ENCODE data around the gene GNG13.

DNA sequence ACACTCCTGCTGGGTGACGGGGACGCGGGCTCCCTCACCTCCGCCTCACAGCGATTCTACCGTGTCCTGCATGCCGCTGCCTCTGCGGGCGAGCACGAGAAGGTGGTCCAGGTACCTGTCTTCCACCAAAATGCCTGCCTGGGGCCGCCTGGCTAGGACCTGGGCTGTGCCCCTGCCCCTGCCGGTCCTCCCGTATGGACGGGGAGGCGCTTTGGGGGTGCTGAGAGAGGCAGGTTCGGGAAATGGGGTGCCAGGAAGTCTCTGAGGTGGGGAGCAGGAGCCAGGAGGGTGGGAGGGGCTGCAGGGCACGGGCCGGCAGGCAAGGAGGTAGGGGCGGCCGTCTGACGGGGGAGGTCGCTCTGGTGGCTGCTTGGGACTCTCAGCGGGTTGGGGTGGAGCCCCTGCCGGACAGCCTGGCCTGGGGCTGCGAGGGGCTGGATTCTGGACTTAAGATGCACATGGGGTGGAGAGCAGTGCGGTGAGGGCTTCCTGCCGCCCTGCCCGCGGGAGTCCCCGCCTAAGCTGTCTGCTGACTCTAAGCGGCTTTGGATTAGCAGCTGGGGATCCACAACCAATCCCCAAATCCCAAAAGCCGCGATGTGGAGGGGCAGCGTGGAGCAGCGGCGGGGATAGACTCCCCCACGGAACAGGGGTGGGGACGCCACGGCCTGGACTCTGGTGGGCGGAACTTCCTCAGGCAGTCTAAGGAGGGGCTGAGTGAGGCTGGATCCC is 6.3 kb downstream of the GNG13 start:
- TF ChIP-seq, protein P1, sequence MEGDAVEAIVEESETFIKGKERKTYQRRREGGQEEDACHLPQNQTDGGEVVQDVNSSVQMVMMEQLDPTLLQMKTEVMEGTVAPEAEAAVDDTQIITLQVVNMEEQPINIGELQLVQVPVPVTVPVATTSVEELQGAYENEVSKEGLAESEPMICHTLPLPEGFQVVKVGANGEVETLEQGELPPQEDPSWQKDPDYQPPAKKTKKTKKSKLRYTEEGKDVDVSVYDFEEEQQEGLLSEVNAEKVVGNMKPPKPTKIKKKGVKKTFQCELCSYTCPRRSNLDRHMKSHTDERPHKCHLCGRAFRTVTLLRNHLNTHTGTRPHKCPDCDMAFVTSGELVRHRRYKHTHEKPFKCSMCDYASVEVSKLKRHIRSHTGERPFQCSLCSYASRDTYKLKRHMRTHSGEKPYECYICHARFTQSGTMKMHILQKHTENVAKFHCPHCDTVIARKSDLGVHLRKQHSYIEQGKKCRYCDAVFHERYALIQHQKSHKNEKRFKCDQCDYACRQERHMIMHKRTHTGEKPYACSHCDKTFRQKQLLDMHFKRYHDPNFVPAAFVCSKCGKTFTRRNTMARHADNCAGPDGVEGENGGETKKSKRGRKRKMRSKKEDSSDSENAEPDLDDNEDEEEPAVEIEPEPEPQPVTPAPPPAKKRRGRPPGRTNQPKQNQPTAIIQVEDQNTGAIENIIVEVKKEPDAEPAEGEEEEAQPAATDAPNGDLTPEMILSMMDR (conservative IDR thresholded peaks at IDR 0.05; ENCODE audit: low read depth in 2 of 2): no peak
- TF ChIP-seq CREB1 (CRISPR knock-in tag; IDR thresholded peaks at IDR 0.05; ENCODE audit: low read depth) (no peak), EZH2 (IDR thresholded peaks at IDR 0.05; ENCODE audit: low read depth, unreplicated experiment) (no peak), JUNB (IDR thresholded peaks at IDR 0.05; ENCODE audit: unreplicated experiment) (no peak), EZH2phosphoT487 (IDR thresholded peaks at IDR 0.05; ENCODE audit: unreplicated experiment) (no peak), POLR2AphosphoS5 (IDR thresholded peaks at IDR 0.05; ENCODE audit: low read depth) (no peak), STAT1 (IDR thresholded peaks at IDR 0.05; ENCODE audit: unreplicated experiment) (no peak), NANOG (IDR thresholded peaks at IDR 0.05; ENCODE audit: borderline replicate concordance) (no peak)
- TF ChIP-seq, protein P2, sequence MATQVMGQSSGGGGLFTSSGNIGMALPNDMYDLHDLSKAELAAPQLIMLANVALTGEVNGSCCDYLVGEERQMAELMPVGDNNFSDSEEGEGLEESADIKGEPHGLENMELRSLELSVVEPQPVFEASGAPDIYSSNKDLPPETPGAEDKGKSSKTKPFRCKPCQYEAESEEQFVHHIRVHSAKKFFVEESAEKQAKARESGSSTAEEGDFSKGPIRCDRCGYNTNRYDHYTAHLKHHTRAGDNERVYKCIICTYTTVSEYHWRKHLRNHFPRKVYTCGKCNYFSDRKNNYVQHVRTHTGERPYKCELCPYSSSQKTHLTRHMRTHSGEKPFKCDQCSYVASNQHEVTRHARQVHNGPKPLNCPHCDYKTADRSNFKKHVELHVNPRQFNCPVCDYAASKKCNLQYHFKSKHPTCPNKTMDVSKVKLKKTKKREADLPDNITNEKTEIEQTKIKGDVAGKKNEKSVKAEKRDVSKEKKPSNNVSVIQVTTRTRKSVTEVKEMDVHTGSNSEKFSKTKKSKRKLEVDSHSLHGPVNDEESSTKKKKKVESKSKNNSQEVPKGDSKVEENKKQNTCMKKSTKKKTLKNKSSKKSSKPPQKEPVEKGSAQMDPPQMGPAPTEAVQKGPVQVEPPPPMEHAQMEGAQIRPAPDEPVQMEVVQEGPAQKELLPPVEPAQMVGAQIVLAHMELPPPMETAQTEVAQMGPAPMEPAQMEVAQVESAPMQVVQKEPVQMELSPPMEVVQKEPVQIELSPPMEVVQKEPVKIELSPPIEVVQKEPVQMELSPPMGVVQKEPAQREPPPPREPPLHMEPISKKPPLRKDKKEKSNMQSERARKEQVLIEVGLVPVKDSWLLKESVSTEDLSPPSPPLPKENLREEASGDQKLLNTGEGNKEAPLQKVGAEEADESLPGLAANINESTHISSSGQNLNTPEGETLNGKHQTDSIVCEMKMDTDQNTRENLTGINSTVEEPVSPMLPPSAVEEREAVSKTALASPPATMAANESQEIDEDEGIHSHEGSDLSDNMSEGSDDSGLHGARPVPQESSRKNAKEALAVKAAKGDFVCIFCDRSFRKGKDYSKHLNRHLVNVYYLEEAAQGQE (IDR thresholded peaks at IDR 0.05; ENCODE audit: unreplicated experiment): no peak
